GM23338 (cell line): ENCODE data around the gene ST14. TPM values are rescaled to one million over a fixed set of nuclear protein-coding genes. Genes with fewer than 3 reads are reported as not detected.

ENCODE experiments used
- ATAC-seq: fragments of 200-7000 bp; cut with Tn5 transposase; 3 replicates; pipeline ENCODE4 v1.9.1; 2020
- DNase-seq: peaks from one replicate; pipeline ENCODE4 v3.0.0-alpha.2; 2015; ENCODE audit warnings: low spot score
- H2AFZ ChIP-seq: fragments of 200-600 bp; sonication (generic); 2 replicates; pipeline ENCODE4 v1.8.0; 2016; ENCODE audit warnings: antibody characterized with exemption, mild to moderate bottlenecking, moderate library complexity
- H3F3A ChIP-seq: fragments of 200-600 bp; sonication (generic); replicated peaks from 2 replicates; pipeline ENCODE4 v1.8.0; 2017; ENCODE audit warnings: antibody characterized with exemption, mixed run types, low read depth
- H3K27ac ChIP-seq: fragments of 200-600 bp; sonication (generic); 2 replicates; pipeline ENCODE4 v1.6.1; 2016; ENCODE audit warnings: low read depth
- H3K27me3 ChIP-seq: fragments of 200-600 bp; sonication (generic); 2 replicates; pipeline ENCODE4 v1.8.0; 2016; ENCODE audit warnings: mild to moderate bottlenecking, mixed run types, moderate library complexity; ENCODE audit not compliant: insufficient read depth
- H3K36me3 ChIP-seq: fragments of 200-600 bp; sonication (generic); 2 replicates; pipeline ENCODE4 v1.8.0; 2016; ENCODE audit warnings: mild to moderate bottlenecking; ENCODE audit not compliant: insufficient read depth
- H3K4me1 ChIP-seq: fragments of 200-600 bp; sonication (generic); 2 replicates; pipeline ENCODE4 v1.8.0; 2016; ENCODE audit warnings: mild to moderate bottlenecking, moderate library complexity; ENCODE audit not compliant: insufficient read depth
- H3K4me2 ChIP-seq: fragments of 200-600 bp; sonication (generic); 2 replicates; pipeline ENCODE4 v1.7.1; 2017; ENCODE audit warnings: mixed run types
- H3K4me3 ChIP-seq: fragments of 200-600 bp; sonication (generic); 2 replicates; pipeline ENCODE4 v1.6.1; 2016; ENCODE audit warnings: mixed run types
- H3K79me2 ChIP-seq: fragments of 200-600 bp; sonication (generic); replicated peaks from 2 replicates; pipeline ENCODE4 v1.8.0; 2017; ENCODE audit warnings: mild to moderate bottlenecking; ENCODE audit not compliant: insufficient read depth
- H3K9me2 ChIP-seq: fragments of 200-600 bp; sonication (generic); 2 replicates; pipeline ENCODE4 v1.8.0; 2017; ENCODE audit not compliant: insufficient read depth
- H4K20me1 ChIP-seq: fragments of 200-600 bp; sonication (generic); replicated peaks from 2 replicates; pipeline ENCODE4 v1.8.0; 2017; ENCODE audit warnings: mild to moderate bottlenecking; ENCODE audit not compliant: insufficient read depth
- H3K27ac Mint-ChIP-seq: 2 replicates; pipeline ENCODE4 v1.8.0; 2020; ENCODE audit warnings: inconsistent platforms, mild to moderate bottlenecking, moderate library complexity, mixed read lengths
- H3K27me3 Mint-ChIP-seq: 3 replicates; pipeline ENCODE4 v1.8.0; 2022; ENCODE audit warnings: low read depth, mild to moderate bottlenecking, moderate library complexity, mixed read lengths, inconsistent platforms; ENCODE audit not compliant: insufficient read depth, poor library complexity
- H3K36me3 Mint-ChIP-seq: 3 replicates; pipeline ENCODE4 v1.8.0; 2021; ENCODE audit warnings: low read depth, mild to moderate bottlenecking, inconsistent platforms, moderate library complexity, mixed read lengths
- H3K4me1 Mint-ChIP-seq: 3 replicates; pipeline ENCODE4 v1.8.0; 2020; ENCODE audit warnings: mild to moderate bottlenecking, inconsistent platforms, mixed read lengths
- H3K4me3 Mint-ChIP-seq: 3 replicates; pipeline ENCODE4 v1.8.0; 2021; ENCODE audit warnings: moderate library complexity, mild to moderate bottlenecking, inconsistent platforms, mixed read lengths
- H3K9me3 Mint-ChIP-seq: 3 replicates; pipeline ENCODE4 v1.8.0; 2020; ENCODE audit warnings: moderate library complexity, mild to moderate bottlenecking, inconsistent platforms, mixed read lengths
- CREB1 ChIP-seq: fragments of 250-450 bp; sonication (Bioruptor Pico); IDR thresholded peaks from 2 replicates; pipeline ENCODE4 v1.5.0; 2020; ENCODE audit warnings: low read depth, mild to moderate bottlenecking, moderate library complexity
- EZH2 ChIP-seq: fragments of 200-600 bp; sonication (generic); IDR thresholded peaks from one replicate; pipeline ENCODE4 v1.8.0; 2017; ENCODE audit warnings: antibody characterized with exemption, mild to moderate bottlenecking, low read depth; ENCODE audit not compliant: unreplicated experiment
- EZH2phosphoT487 ChIP-seq: fragments of 200-600 bp; sonication (generic); IDR thresholded peaks from one replicate; pipeline ENCODE4 v1.8.1; 2018; ENCODE audit warnings: antibody characterized with exemption; ENCODE audit not compliant: unreplicated experiment
- JUNB ChIP-seq: IDR thresholded peaks from one replicate; pipeline ENCODE4 v1.6.1; 2016; ENCODE audit warnings: antibody characterized with exemption; ENCODE audit not compliant: unreplicated experiment
- NANOG ChIP-seq: IDR thresholded peaks from 2 replicates; pipeline ENCODE4 v1.6.1; 2016; ENCODE audit warnings: antibody characterized with exemption, borderline replicate concordance
- POLR2AphosphoS5 ChIP-seq: IDR thresholded peaks from 2 replicates; pipeline ENCODE4 v1.6.1; 2016; ENCODE audit warnings: antibody characterized with exemption, low read depth
- STAT1 ChIP-seq: IDR thresholded peaks from one replicate; pipeline ENCODE4 v1.6.1; 2016; ENCODE audit warnings: antibody characterized with exemption; ENCODE audit not compliant: unreplicated experiment
- ZNF114 ChIP-seq: fragments of 250-450 bp; sonication (Bioruptor Pico); IDR thresholded peaks from 2 replicates; pipeline ENCODE4 v1.5.0; 2020; ENCODE audit warnings: mild to moderate bottlenecking, moderate library complexity
- ZNF331 ChIP-seq: fragments of 250-450 bp; sonication (Bioruptor Pico); IDR thresholded peaks from 2 replicates; pipeline ENCODE4 v1.5.0; 2020; ENCODE audit warnings: low read depth, mild to moderate bottlenecking, moderate library complexity
- polyA plus RNA-seq: library from polyadenylated mRNA; unstranded; fragments of >200 nt; fragmentation: Nextera tagmentation; extraction: Ambion mirVana; gene quantifications from 2 replicates; pipeline ENCODE4 v1.2.1, GENCODE V29; 2016
- total RNA-seq: library from RNA; depleted of rRNA; stranded (reverse); fragments of >200 nt; shearing (Covaris generic); gene quantifications from 2 replicates; pipeline ENCODE4 v1.2.3, GENCODE V29; 2014
- TF ChIP-seq, protein P1 (sequence below): IDR thresholded peaks from 2 replicates; pipeline ENCODE4 v1.6.1; 2016; ENCODE audit warnings: antibody characterized with exemption
- TF ChIP-seq, protein P2 (sequence below), 2 experiments: fragments of 200-600 bp in 1 of 2; sonication (generic) in 1 of 2; conservative IDR thresholded peaks; 2 replicates each; pipeline versions ENCODE4 v1.5.1 to v1.6.1; 2016 to 2017; ENCODE audit warnings: antibody characterized with exemption in 2 of 2, low read depth in 2 of 2, mild to moderate bottlenecking in 2 of 2, moderate library complexity in 1 of 2
- TF ChIP-seq, protein P3 (sequence below): IDR thresholded peaks from one replicate; pipeline ENCODE4 v1.6.1; 2018; ENCODE audit warnings: antibody characterized with exemption; ENCODE audit not compliant: unreplicated experiment

The ST14 gene
- total and polyA plus RNA-seq, 2 experiments from 2014 or later = 7.9 to 32.7 TPM

DNA sequence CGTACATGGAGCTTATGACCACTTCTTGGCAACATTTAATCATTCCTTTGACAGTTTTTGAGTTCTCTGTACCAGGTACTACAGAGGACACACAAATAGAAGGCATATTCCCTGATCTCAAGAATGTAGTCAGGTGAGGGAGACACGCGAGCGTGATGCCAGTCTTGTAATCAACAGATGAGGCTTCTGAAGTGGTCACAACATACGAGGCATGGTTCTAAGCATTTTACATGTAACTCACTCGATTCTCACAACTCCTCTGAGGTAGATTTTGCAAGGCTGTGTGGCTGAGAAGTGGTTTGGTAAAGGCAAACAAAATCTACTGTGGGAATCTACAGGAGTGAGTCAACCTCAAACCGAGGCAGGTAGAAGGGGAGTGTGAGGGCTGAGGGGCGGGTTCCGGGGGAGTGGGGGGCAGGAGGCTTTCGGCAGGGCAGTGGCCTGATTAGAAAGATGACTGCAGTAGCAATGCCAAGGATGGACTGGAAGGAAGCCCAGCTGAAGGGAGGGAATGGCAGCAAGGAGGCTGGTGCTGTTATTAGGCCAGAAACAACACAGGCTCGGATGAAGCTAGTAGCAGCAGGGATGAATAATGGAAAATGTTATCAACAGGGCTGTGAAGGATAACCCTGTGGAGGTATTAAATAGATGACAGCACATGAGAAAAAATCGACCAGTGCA is 63.8 kb downstream of the ST14 start:
- DNase-seq = no peak
- no peak overlapping the region for H3K4me3 ChIP-seq
- no peaks in the 10 kb centered on the region for H3K4me1 ChIP-seq
- 0 out of 2 replicates have a peak, but pooled peaks cover 1% of the 10 kb centered on the region for H3K9me2 ChIP-seq
- H3K4me2 ChIP-seq = no peak overlapping the region
- Mint-ChIP-seq H3K27ac (no peak overlapping the region), H3K4me1 (0 out of 3 replicates have a peak, but pooled peaks cover 2% of the 10 kb centered on the region), H3K27me3 (peaks cover 2% of the 10 kb centered on the region), H3K4me3 (no peak overlapping the region), H3K9me3 (no peaks in the 10 kb centered on the region), H3K36me3 (peaks cover 5% of the 10 kb centered on the region; the same call in 2 of the 3 replicates)
- no peaks in the 10 kb centered on the region for H4K20me1 ChIP-seq
- 0 out of 2 replicates have a peak, but pooled peaks cover 3% of the 10 kb centered on the region for H3K79me2 ChIP-seq
- H3K27me3 ChIP-seq = no peaks in the 10 kb centered on the region
- TF ChIP-seq JUNB (no peak), ZNF114 (no peak), ZNF331 (CRISPR knock-in tag) (no peak), POLR2AphosphoS5 (no peak), STAT1 (no peak), CREB1 (CRISPR knock-in tag) (no peak)
- TF ChIP-seq, protein P1, sequence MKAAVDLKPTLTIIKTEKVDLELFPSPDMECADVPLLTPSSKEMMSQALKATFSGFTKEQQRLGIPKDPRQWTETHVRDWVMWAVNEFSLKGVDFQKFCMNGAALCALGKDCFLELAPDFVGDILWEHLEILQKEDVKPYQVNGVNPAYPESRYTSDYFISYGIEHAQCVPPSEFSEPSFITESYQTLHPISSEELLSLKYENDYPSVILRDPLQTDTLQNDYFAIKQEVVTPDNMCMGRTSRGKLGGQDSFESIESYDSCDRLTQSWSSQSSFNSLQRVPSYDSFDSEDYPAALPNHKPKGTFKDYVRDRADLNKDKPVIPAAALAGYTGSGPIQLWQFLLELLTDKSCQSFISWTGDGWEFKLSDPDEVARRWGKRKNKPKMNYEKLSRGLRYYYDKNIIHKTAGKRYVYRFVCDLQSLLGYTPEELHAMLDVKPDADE = no peak
- TF ChIP-seq, protein P2, sequence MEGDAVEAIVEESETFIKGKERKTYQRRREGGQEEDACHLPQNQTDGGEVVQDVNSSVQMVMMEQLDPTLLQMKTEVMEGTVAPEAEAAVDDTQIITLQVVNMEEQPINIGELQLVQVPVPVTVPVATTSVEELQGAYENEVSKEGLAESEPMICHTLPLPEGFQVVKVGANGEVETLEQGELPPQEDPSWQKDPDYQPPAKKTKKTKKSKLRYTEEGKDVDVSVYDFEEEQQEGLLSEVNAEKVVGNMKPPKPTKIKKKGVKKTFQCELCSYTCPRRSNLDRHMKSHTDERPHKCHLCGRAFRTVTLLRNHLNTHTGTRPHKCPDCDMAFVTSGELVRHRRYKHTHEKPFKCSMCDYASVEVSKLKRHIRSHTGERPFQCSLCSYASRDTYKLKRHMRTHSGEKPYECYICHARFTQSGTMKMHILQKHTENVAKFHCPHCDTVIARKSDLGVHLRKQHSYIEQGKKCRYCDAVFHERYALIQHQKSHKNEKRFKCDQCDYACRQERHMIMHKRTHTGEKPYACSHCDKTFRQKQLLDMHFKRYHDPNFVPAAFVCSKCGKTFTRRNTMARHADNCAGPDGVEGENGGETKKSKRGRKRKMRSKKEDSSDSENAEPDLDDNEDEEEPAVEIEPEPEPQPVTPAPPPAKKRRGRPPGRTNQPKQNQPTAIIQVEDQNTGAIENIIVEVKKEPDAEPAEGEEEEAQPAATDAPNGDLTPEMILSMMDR (conservative IDR thresholded peaks at IDR 0.05; ENCODE audit: low read depth in 2 of 2) = no peak
- ATAC-seq = no peak
- no peak overlapping the region for H3K27ac ChIP-seq
- no peak overlapping the region for H2AFZ ChIP-seq
- H3K36me3 ChIP-seq = no peaks in the 10 kb centered on the region
- no peaks in the 10 kb centered on the region for H3F3A ChIP-seq

DNA sequence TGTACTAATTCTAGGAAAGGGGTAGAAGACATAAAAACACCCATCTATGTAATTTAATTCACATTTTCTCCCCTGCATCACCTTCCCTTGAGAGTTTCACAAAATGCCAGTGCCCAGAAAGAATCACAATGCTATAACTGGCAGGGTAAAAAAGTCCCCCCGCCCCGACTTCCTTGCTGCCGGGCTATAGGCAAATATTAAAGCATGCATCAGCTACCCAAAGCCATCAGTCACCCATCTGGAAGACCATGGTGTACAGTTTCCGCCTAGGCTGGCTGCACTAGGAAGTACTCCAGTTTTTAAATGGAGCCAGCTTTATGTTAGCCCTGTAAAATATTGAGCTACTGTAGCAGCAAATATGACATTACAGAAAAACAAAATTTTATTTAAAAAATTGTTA is 67.8 kb downstream of the ST14 start:
- no peak for ATAC-seq
- no peak overlapping the region for H3K27ac Mint-ChIP-seq
- no peaks in the 10 kb centered on the region for H3K27me3 Mint-ChIP-seq
- H3K4me1 Mint-ChIP-seq = no peaks in the 10 kb centered on the region
- Histone ChIP-seq H3F3A (no peaks in the 10 kb centered on the region), H3K36me3 (no peaks in the 10 kb centered on the region), H2AFZ (no peak overlapping the region), H3K4me3 (no peak overlapping the region), H3K27me3 (no peaks in the 10 kb centered on the region), H3K9me2 (no peaks in the 10 kb centered on the region), H3K4me1 (no peaks in the 10 kb centered on the region), H4K20me1 (no peaks in the 10 kb centered on the region), H3K4me2 (no peak overlapping the region), H3K27ac (no peak overlapping the region), H3K79me2 (0 out of 2 replicates have a peak, but pooled peaks cover 3% of the 10 kb centered on the region)
- DNase-seq = no peak
- no peak overlapping the region for H3K4me3 Mint-ChIP-seq
- H3K36me3 Mint-ChIP-seq = peaks cover 3% of the 10 kb centered on the region; the same call in 1 of the 3 replicates
- H3K9me3 Mint-ChIP-seq = no peaks in the 10 kb centered on the region
- TF ChIP-seq POLR2AphosphoS5 (no peak), NANOG (no peak), EZH2phosphoT487 (no peak), EZH2 (no peak), ZNF331 (CRISPR knock-in tag) (no peak), JUNB (no peak)
- TF ChIP-seq, protein P3, sequence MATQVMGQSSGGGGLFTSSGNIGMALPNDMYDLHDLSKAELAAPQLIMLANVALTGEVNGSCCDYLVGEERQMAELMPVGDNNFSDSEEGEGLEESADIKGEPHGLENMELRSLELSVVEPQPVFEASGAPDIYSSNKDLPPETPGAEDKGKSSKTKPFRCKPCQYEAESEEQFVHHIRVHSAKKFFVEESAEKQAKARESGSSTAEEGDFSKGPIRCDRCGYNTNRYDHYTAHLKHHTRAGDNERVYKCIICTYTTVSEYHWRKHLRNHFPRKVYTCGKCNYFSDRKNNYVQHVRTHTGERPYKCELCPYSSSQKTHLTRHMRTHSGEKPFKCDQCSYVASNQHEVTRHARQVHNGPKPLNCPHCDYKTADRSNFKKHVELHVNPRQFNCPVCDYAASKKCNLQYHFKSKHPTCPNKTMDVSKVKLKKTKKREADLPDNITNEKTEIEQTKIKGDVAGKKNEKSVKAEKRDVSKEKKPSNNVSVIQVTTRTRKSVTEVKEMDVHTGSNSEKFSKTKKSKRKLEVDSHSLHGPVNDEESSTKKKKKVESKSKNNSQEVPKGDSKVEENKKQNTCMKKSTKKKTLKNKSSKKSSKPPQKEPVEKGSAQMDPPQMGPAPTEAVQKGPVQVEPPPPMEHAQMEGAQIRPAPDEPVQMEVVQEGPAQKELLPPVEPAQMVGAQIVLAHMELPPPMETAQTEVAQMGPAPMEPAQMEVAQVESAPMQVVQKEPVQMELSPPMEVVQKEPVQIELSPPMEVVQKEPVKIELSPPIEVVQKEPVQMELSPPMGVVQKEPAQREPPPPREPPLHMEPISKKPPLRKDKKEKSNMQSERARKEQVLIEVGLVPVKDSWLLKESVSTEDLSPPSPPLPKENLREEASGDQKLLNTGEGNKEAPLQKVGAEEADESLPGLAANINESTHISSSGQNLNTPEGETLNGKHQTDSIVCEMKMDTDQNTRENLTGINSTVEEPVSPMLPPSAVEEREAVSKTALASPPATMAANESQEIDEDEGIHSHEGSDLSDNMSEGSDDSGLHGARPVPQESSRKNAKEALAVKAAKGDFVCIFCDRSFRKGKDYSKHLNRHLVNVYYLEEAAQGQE = no peak
- TF ChIP-seq, protein P1 = no peak
- TF ChIP-seq, protein P2 (conservative IDR thresholded peaks at IDR 0.05; ENCODE audit: low read depth in 2 of 2) = no peak
